GM12873 (cell line): Measurements from ENCODE around the gene CHSY3.
A peak's percentile ranks its signal among the peaks of the same experiment; 100 is the strongest.

Experiments
- TF ChIP-seq, protein P1 (sequence below): IDR thresholded peaks from 2 replicates; pipeline ENCODE4 v1.5.1; 2012; ENCODE audit warnings: low read depth, mild to moderate bottlenecking, moderate library complexity, low read length, control low read depth; ENCODE audit not compliant: insufficient read depth; ENCODE audit errors: missing control alignments

Gene CHSY3

DNA sequence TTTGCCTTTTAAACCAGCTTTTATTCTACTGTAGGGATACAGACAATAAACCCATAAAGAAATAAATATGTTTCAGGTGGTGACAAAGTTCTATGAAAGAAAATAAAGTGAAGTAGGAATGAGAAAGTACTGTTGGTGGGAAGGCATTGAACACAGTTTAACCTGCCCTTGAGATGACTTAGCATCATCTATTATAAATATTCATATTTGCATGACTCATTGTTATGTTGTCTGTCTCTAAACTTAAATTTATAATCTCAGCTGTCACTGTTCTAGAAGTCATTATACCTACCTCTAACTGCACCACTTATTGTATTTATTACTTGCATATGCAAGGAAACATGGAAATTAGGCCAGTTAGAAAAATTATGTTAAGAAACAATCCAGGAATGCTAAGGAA lies 202.2 kb downstream of the CHSY3 start:
- TF ChIP-seq, protein P1, sequence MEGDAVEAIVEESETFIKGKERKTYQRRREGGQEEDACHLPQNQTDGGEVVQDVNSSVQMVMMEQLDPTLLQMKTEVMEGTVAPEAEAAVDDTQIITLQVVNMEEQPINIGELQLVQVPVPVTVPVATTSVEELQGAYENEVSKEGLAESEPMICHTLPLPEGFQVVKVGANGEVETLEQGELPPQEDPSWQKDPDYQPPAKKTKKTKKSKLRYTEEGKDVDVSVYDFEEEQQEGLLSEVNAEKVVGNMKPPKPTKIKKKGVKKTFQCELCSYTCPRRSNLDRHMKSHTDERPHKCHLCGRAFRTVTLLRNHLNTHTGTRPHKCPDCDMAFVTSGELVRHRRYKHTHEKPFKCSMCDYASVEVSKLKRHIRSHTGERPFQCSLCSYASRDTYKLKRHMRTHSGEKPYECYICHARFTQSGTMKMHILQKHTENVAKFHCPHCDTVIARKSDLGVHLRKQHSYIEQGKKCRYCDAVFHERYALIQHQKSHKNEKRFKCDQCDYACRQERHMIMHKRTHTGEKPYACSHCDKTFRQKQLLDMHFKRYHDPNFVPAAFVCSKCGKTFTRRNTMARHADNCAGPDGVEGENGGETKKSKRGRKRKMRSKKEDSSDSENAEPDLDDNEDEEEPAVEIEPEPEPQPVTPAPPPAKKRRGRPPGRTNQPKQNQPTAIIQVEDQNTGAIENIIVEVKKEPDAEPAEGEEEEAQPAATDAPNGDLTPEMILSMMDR: no peak

DNA sequence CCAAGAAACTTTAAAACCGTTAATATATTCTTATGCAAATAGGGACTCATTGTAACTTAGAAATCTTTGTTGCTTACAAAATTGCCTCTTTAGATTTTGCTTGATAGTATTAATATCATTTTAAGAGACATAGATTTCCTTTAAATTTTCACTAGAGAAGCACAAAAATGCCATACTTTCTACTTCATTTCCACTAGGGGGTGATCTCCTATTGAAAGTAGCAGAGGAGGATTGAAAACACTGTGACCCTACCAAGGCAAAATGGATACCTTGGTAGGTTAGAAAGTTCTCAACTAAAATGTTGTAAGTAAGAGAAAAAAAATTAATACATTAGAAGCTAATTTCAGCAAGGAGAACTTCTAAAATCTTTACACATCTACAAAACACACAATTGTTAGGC lies 204.9 kb downstream of the CHSY3 start:
- TF ChIP-seq, protein P1: peak; percentile 51

DNA sequence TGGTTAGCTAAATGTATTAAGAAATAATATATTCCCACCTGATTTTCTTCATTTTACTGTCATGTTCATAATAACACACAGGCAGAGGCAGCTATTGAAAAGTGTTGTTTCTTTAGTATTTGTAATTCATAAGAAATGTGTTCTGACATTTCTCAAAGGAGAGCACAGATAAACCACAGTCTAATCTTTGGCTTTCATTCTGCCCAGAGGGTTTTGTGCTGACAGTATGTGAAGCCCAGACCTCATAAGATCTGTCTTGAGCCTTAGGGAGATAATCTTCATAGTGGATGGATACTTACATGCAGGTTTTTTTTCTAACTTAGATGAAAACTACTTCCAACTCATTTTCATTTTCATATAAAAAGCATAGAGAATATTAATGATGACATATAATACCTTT lies 206.1 kb downstream of the CHSY3 start:
- TF ChIP-seq, protein P1: no peak

DNA sequence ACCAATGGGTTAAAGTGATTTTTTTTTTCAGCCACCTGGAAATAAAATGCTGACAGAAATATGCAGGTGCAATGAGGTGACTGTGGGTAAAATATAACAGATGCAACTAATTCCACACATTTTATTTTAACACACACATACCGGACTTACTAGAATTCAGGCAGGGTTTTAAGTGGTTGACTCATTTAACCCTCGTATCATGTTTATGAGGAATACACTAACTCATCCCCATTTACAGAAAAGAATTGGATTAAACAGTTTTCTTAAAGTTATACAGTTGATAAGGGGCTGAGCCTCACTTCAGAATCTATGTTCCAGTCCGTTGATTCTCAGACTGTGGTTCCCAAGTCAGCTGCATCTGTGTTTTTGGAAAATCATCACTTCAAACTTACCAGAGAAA lies 207.5 kb downstream of the CHSY3 start:
- TF ChIP-seq, protein P1: no peak

DNA sequence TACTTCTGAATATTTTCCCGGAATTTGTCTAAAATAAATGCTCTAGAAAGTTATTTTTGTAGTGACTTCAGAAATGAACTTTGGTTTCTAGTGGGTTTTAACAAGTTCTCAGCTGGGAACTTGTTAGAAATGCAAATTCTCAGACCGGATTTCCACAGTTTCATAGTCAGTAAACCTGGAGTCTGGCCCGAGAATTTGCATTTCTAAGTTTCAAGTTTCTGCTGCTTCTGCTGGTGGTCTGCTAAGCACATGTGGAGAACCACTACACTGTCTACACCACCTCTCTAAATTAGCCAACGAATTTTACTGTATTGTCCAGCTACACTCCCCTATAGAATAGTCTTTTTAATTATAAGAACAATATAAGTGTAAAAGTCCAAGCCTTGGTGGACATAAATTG lies 208.0 kb downstream of the CHSY3 start:
- TF ChIP-seq, protein P1: no peak

DNA sequence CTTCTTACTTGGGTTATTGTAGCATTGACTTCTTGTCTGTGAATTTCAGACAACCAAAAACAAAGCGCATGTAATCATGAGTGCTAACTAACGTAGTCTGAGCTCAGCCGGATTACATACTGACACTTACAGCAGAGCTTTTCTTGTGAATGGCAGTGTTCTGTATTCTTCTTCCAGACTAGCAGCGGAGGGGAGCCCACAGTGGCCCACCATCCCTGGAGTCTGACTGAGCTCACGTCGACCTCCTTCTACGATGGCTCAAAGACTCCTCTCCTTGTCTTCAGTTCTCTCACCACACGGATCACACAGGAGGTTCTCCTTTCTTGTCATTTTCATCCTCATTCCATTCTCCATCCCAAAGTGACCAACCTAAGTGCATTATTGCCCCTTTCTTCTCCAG lies 211.4 kb downstream of the CHSY3 start:
- TF ChIP-seq, protein P1: no peak

DNA sequence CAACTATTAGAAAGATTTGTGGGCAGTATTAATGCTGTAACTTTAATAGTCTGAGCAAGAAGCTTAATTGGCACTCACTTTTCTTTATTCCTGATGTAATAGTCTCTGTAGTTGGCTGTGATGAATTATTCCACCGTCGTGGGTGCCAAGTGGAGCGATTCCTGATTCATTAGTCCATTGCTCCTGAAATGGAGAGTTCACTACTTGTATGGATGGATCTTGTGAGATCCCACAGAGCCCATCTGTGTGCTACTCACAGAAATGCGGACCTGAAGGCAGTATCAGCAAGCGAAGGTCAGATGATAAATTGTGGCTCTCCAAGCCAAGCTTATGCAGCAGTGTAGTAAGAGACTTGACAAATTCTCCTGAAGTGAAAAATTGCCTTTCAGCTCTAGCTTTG lies 212.2 kb downstream of the CHSY3 start:
- TF ChIP-seq, protein P1: no peak

DNA sequence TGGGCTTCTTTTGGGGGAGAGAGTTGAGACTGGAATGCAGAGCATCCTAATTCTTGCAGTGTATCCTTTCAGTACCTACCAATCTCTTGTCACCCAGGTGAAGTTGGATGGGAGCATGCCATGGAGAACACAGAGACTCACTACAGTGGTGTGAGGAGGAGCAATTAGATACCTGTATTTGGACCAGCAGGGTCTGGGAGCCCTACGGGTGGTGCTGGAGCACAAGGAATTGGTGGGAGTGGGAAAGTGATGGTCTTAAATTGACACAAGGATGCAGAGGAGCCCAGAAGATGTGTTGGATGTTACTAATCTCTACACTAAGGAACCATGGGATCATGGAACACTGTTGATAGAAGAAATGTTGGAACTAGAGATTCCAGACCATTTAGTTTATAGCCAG lies 212.7 kb downstream of the CHSY3 start:
- TF ChIP-seq, protein P1: no peak
